GM18498 (cell line): ENCODE results near the gene ZCCHC9.

Source experiments
- ATAC-seq: cut with Tn5 transposase; IDR thresholded peaks from one replicate; pipeline ENCODE4 v1.9.1; 2021; ENCODE audit warnings: mild to moderate bottlenecking, moderate library complexity; ENCODE audit not compliant: unreplicated experiment

Gene ZCCHC9

DNA sequence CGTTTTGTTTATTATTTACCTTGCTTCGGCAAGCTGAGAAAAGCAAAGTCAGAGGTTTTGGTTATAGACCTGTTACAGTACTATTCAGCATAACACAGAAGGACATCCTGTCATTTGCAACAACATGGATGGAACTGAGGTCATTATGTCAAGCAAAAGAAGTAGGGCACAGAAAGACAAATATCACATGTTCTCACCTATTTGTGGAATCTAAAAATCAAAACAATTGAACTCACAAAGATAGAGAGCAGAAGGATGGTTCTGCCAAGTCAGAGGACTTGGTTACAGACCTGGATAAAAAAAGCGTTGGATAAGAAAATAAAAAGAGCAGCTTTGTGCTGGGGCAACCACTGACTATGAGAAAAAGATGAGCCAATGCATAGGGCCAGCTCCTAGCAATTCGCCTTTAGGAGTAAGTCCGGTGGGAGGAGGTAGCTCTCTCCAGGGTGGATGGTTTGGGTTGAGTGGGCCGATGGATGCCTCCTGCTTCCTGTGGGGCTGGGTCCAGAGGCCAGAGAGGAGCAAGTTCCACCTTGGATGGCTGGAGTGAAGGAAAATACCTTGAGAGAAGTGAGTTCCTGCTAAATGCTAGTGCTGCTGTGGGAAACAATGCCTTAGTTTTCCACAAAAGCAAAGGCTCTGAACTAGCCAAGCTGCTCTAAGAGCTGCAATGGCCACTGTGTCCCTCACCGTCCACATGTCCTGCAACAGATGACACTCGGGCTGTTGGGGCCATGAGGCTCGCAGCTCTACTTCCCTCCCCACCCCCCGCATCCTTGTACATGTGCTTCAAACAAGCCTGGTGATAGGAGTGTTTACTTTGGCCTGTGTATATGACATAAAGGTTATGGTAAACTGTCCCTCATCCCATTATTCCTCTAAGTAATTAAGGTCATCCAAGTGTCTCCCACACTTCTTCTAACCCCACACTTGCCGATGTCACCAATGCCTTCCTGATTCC is 54.2 kb downstream of the ZCCHC9 start:
- no peak for ATAC-seq

DNA sequence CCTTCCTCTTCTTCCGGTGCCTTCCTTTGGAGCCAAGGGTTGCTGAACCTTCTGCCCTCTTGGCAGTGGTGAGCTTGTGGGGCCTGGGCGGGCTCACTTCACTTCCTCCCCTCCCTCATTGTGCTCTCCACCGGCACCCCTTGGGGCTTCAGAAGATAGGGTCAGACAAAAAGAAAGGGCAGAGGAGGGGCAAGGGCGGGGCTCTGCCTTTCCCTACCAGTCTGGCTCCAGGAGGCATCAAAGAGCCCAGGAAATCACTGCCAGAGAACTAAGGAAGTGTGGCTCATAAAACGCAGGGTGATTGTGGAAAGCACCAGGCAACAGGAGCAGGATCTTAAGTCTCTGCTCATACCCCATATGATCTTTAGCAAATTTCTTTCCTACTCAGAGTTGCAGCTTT is 57.7 kb downstream of the ZCCHC9 start:
- ATAC-seq, result no peak

- ATAC-seq, result no peak
Measured at GRCh38 chr5:81359881-81360280, 58.5 kb downstream of the ZCCHC9 start.

DNA sequence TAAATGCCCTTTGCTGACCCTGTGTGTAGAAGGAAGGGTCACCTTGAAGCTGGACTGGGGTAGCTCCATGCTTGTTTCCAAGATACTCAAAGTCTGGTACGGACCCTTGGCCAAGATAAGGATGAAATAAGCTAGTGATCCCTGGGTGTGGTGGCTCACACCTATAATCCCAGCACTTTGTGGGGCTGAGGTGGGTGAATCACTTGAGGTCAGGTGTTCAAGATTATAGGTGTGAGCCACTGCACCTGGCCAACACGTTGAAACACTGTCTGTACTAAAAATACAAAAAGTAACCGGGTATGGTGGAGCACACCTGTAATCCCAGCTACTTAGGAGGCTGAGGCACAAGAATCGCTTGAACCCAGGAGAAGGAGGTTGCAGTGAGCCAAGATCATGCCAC is 59.3 kb downstream of the ZCCHC9 start:
- no peak for ATAC-seq

DNA sequence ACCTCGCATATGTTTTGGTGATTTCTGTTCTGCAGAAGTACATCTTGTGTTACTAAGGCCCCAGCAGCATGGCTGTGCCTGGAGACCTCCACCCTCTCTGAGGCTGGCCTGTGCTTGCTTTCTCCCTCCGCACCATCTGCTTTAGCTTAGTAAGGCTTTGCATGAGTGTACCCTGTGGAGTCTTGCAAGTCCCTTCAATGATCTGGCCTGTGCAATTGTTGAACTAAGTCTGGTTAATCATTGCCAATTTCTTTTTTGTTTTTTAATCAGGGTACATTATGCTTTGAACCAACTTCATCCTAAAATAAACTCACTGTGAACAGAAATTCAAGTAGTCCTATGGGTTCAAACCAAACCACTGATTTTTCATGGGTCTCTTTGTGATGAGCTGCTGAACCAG is 60.2 kb downstream of the ZCCHC9 start:
- no peak for ATAC-seq
